PC-9 (cell line): Measurements from ENCODE around the gene NAA25. TPM values are rescaled to one million over a fixed set of nuclear protein-coding genes. Genes with fewer than 3 reads are reported as not detected.
A peak's percentile ranks its signal among the peaks of the same experiment; 100 is the strongest.

Experiments used
- BruUV-seq: library from RNA; stranded (reverse); fragments of 400-500 nt; replicated peaks from 2 replicates; lab custom pipeline; 2021; lab: Mats Ljungman, UMichigan
- CTCF ChIA-PET: fragments of 300-600 bp; sonication (Branson Sonifier 250); formaldehyde crosslinking; loops from one replicate; lab custom pipeline; 2022; ENCODE audit warnings: antibody characterized with exemption; lab: Charles Lee
- POLR2A ChIA-PET: fragments of 300-600 bp; sonication (Branson Sonifier 250); formaldehyde crosslinking; loops from one replicate; lab custom pipeline; 2022; ENCODE audit warnings: antibody characterized with exemption; ENCODE audit not compliant: unreplicated experiment; lab: Charles Lee
- DNase-seq, 2 experiments: peaks; one replicate each; pipeline versions ENCODE4 v3.0.0 to v3.0.0-alpha.2; 2015 to 2022; ENCODE audit warnings: mixed read lengths in 1 of 2
- H2AFZ ChIP-seq: fragments of 200-600 bp; sonication (generic); 2 replicates; pipeline ENCODE4 v1.8.1; 2017; ENCODE audit warnings: antibody characterized with exemption
- H3F3A ChIP-seq: fragments of 200-600 bp; sonication (generic); 2 replicates; pipeline ENCODE4 v1.8.1; 2017; ENCODE audit warnings: antibody characterized with exemption, mild to moderate bottlenecking, low read depth; ENCODE audit not compliant: insufficient read depth
- H3K27ac ChIP-seq: fragments of 200-600 bp; sonication (generic); 2 replicates; pipeline ENCODE4 v1.6.1; 2016; ENCODE audit warnings: mixed run types
- H3K27me3 ChIP-seq: fragments of 200-600 bp; sonication (generic); 2 replicates; pipeline ENCODE4 v1.6.1; 2016; ENCODE audit warnings: low read depth, mixed run types; ENCODE audit not compliant: insufficient read depth
- H3K36me3 ChIP-seq: fragments of 200-600 bp; sonication (generic); 2 replicates; pipeline ENCODE4 v1.6.1; 2016; ENCODE audit warnings: low read depth, mixed run types
- H3K4me1 ChIP-seq: fragments of 200-600 bp; sonication (generic); replicated peaks from 2 replicates; pipeline ENCODE4 v1.6.1; 2016; ENCODE audit warnings: mixed run types; ENCODE audit not compliant: insufficient read depth
- H3K4me2 ChIP-seq: fragments of 200-600 bp; sonication (generic); 2 replicates; pipeline ENCODE4 v1.6.1; 2017; ENCODE audit warnings: mixed run types
- H3K4me3 ChIP-seq: fragments of 200-600 bp; sonication (generic); 2 replicates; pipeline ENCODE4 v1.6.1; 2016; ENCODE audit warnings: mixed run types
- H3K79me2 ChIP-seq: fragments of 200-600 bp; sonication (generic); 2 replicates; pipeline ENCODE4 v1.6.1; 2017; ENCODE audit warnings: low read depth, mixed run types
- H3K9me2 ChIP-seq: fragments of 200-600 bp; sonication (generic); 2 replicates; pipeline ENCODE4 v1.8.1; 2017; ENCODE audit warnings: mild to moderate bottlenecking; ENCODE audit not compliant: insufficient read depth
- H3K9me3 ChIP-seq: fragments of 200-600 bp; sonication (generic); 2 replicates; pipeline ENCODE4 v1.8.1; 2016; ENCODE audit warnings: low read depth; ENCODE audit not compliant: insufficient read depth
- H4K20me1 ChIP-seq: fragments of 200-600 bp; sonication (generic); 2 replicates; pipeline ENCODE4 v1.8.1; 2017; ENCODE audit not compliant: insufficient read depth
- CTCF ChIP-seq: fragments of 200-600 bp; sonication (generic); conservative IDR thresholded peaks from 2 replicates; pipeline ENCODE4 v1.6.1; 2017; ENCODE audit warnings: mixed run types, antibody characterized with exemption, mild to moderate bottlenecking, moderate library complexity
- EZH2 ChIP-seq: fragments of 200-600 bp; sonication (generic); IDR thresholded peaks from 2 replicates; pipeline ENCODE4 v1.8.0; 2017; ENCODE audit warnings: antibody characterized with exemption, low read depth
- intact Hi-C: fragments of 100-400 bp; cut with micrococcal nuclease; formaldehyde crosslinking; loops from one replicate; pipeline ENCODE4 v1.10.0; 2022; ENCODE audit not compliant: unreplicated experiment
- total RNA-seq: library from RNA; stranded (reverse); gene quantifications from 2 replicates; pipeline ENCODE4 v1.2.3, GENCODE V29; 2021

NAA25 gene
- total RNA-seq, 1 experiment from 2014 or later: 37.0 TPM

GRCh38 chr12:112124918-112125249 is 16.3 kb upstream of the NAA25 start:
- Histone ChIP-seq H3K27ac (no peak overlapping the region), H4K20me1 (no peaks in the 10 kb centered on the region), H3K79me2 (peaks cover 45% of the 10 kb centered on the region), H2AFZ (no peak overlapping the region), H3K9me2 (no peaks in the 10 kb centered on the region), H3K4me1 (peaks cover 64% of the 10 kb centered on the region), H3K36me3 (no peaks in the 10 kb centered on the region), H3K4me3 (peak overlapping the region; percentile 89; the same call in 1 of the 2 replicates), H3K27me3 (no peaks in the 10 kb centered on the region), H3F3A (peaks cover 38% of the 10 kb centered on the region), H3K9me3 (no peaks in the 10 kb centered on the region), H3K4me2 (peak overlapping the region; percentile 97)
- intact Hi-C loops: no loop called here
- CTCF ChIA-PET: no interaction called here
- no TSS peak for BruUV-seq
- DNase-seq: no peak
- no peak for TF ChIP-seq CTCF
- no peak for TF ChIP-seq EZH2
- POLR2A ChIA-PET: interaction anchor here (0.7 to 1.1 kb wide), 4 partner anchors 13 to 28 kb away, joined by 4 to 5 read pairs (median 4); partner anchors contain the start of gene NAA25

GRCh38 chr12:112122823-112123690 is 14.5 kb upstream of the NAA25 start:
- CTCF ChIA-PET: interaction anchor here (0.6 to 2.1 kb wide), 2 partner anchors 11 to 178 kb away, joined by 3 to 6 read pairs; no protein-coding TSS in a partner anchor
- TF ChIP-seq EZH2: no peak
- no peak for TF ChIP-seq CTCF
- peaks cover 72% of the 10 kb centered on the region for H3K4me1 ChIP-seq

GRCh38 chr12:112121780-112122565 is 13.4 kb upstream of the NAA25 start:
- Histone ChIP-seq H3K4me3 (no peak overlapping the region), H3K9me3 (no peaks in the 10 kb centered on the region), H3K79me2 (peaks cover 15% of the 10 kb centered on the region), H3F3A (peaks cover 50% of the 10 kb centered on the region), H2AFZ (no peak overlapping the region), H3K27ac (peak overlapping the region; percentile 45), H3K36me3 (no peaks in the 10 kb centered on the region), H3K4me2 (peak overlapping the region; percentile 44), H4K20me1 (no peaks in the 10 kb centered on the region), H3K4me1 (peaks cover 73% of the 10 kb centered on the region), H3K27me3 (no peaks in the 10 kb centered on the region), H3K9me2 (no peaks in the 10 kb centered on the region)
- TF ChIP-seq CTCF (no peak), EZH2 (no peak)
- BruUV-seq: no TSS peak
- ChIA-PET CTCF (interaction anchor here (0.6 to 2.1 kb wide), 3 partner anchors 10 to 177 kb away, joined by 3 to 7 read pairs (median 6); no protein-coding TSS in a partner anchor), POLR2A (interaction anchor here (0.5 to 0.8 kb wide), 3 partner anchors 26 to 265 kb away, joined by 3 to 8 read pairs (median 4); no protein-coding TSS in a partner anchor)
- DNase-seq: peak; percentile 61 to 68
- intact Hi-C loops: loop anchor here (1.0 to 2.0 kb wide), 2 partner anchors 10 to 27 kb away; no protein-coding TSS in a partner anchor

More at GRCh38 chr12:112122823-112123690, 14.5 kb upstream of the NAA25 start:
- no peaks in the 10 kb centered on the region for H3K36me3 ChIP-seq
- no TSS peak for BruUV-seq
- POLR2A ChIA-PET: interaction anchor here (0.5 to 0.6 kb wide), 2 partner anchors 42 to 264 kb away, joined by 3 to 4 read pairs; no protein-coding TSS in a partner anchor
- no peak overlapping the region for H2AFZ ChIP-seq
- H3K79me2 ChIP-seq: peaks cover 26% of the 10 kb centered on the region
- intact Hi-C loops: loop anchor here (1.0 to 2.0 kb wide), 2 partner anchors 11 to 26 kb away; no protein-coding TSS in a partner anchor
- peaks cover 39% of the 10 kb centered on the region for H3F3A ChIP-seq
- H3K4me3 ChIP-seq: peak overlapping the region; percentile 12; the same call in 1 of the 2 replicates
- no peaks in the 10 kb centered on the region for H3K9me3 ChIP-seq
- H3K9me2 ChIP-seq: no peaks in the 10 kb centered on the region
- H3K27me3 ChIP-seq: no peaks in the 10 kb centered on the region
- DNase-seq: peak in 1 of 2 experiments; percentile 83
- H4K20me1 ChIP-seq: no peaks in the 10 kb centered on the region
- H3K4me2 ChIP-seq: peak overlapping the region; percentile 44
- H3K27ac ChIP-seq: peak overlapping the region; percentile 45
